Measurements from ENCODE around the gene ANOS1. TPM values are rescaled to one million over a fixed set of nuclear protein-coding genes. Genes with fewer than 3 reads are reported as not detected.
"Not testable (repeated sequence)": the region's sequence is repeated elsewhere in the genome, so short reads cannot be mapped to it uniquely, and the experiment has no call there.

Gene ANOS1
- total RNA-seq, 1 donor, result under 0.01 TPM

GRCh38 chrX:8604131-8604530, 127.8 kb downstream of the ANOS1 start:
- H3K4me1 ChIP-seq (ENCODE audit: insufficient read depth, low read length), result no peaks in the 10 kb centered on the region
- no peak overlapping the region for H3K4me3 ChIP-seq (ENCODE audit: low read length)
- H3K9me3 ChIP-seq (ENCODE audit: low read depth, low read length), result no peaks in the 10 kb centered on the region
- no peaks in the 10 kb centered on the region for H3K27me3 ChIP-seq (ENCODE audit: insufficient read depth, low read length)

GRCh38 chrX:8591501-8591900, 140.4 kb downstream of the ANOS1 start:
- Histone ChIP-seq H3K4me1 (ENCODE audit: insufficient read depth, low read length) (no peaks in the 10 kb centered on the region), H3K9me3 (ENCODE audit: low read depth, low read length) (no peaks in the 10 kb centered on the region), H3K27me3 (ENCODE audit: insufficient read depth, low read length) (no peaks in the 10 kb centered on the region), H3K4me3 (ENCODE audit: low read length) (no peak overlapping the region)

GRCh38 chrX:8586953-8587352, 145.0 kb downstream of the ANOS1 start:
- H3K9me3 ChIP-seq (ENCODE audit: low read depth, low read length), result no peaks in the 10 kb centered on the region
- no peak overlapping the region for H3K4me3 ChIP-seq (ENCODE audit: low read length)
- no peaks in the 10 kb centered on the region for H3K27me3 ChIP-seq (ENCODE audit: insufficient read depth, low read length)
- no peaks in the 10 kb centered on the region for H3K4me1 ChIP-seq (ENCODE audit: insufficient read depth, low read length)

GRCh38 chrX:8579602-8580001, 152.3 kb downstream of the ANOS1 start:
- Histone ChIP-seq H3K9me3 (ENCODE audit: low read depth, low read length) (no peaks in the 10 kb centered on the region), H3K27me3 (ENCODE audit: insufficient read depth, low read length) (no peaks in the 10 kb centered on the region), H3K4me1 (ENCODE audit: insufficient read depth, low read length) (no peaks in the 10 kb centered on the region), H3K4me3 (ENCODE audit: low read length) (no peak overlapping the region)

GRCh38 chrX:8576821-8577220, 155.1 kb downstream of the ANOS1 start:
- H3K9me3 ChIP-seq (ENCODE audit: low read depth, low read length), result no peaks in the 10 kb centered on the region
- H3K4me3 ChIP-seq (ENCODE audit: low read length), result no peak overlapping the region
- no peaks in the 10 kb centered on the region for H3K4me1 ChIP-seq (ENCODE audit: insufficient read depth, low read length)
- no peaks in the 10 kb centered on the region for H3K27me3 ChIP-seq (ENCODE audit: insufficient read depth, low read length)

- no peaks in the 10 kb centered on the region for H3K4me1 ChIP-seq (ENCODE audit: insufficient read depth, low read length)
- H3K27me3 ChIP-seq (ENCODE audit: insufficient read depth, low read length), result no peaks in the 10 kb centered on the region
- no peak overlapping the region for H3K4me3 ChIP-seq (ENCODE audit: low read length)
- no peaks in the 10 kb centered on the region for H3K9me3 ChIP-seq (ENCODE audit: low read depth, low read length)
These were observed 166.2 kb downstream of the ANOS1 start for GRCh38 chrX:8565729-8566128.

GRCh38 chrX:8548446-8548845, 183.5 kb downstream of the ANOS1 start:
- Histone ChIP-seq H3K9me3 (ENCODE audit: low read depth, low read length) (no peaks in the 10 kb centered on the region), H3K27me3 (ENCODE audit: insufficient read depth, low read length) (no peaks in the 10 kb centered on the region), H3K4me3 (ENCODE audit: low read length) (no peak overlapping the region), H3K4me1 (ENCODE audit: insufficient read depth, low read length) (no peaks in the 10 kb centered on the region)

- no peak overlapping the region for H3K4me3 ChIP-seq (ENCODE audit: low read length)
- no peaks in the 10 kb centered on the region for H3K9me3 ChIP-seq (ENCODE audit: low read depth, low read length)
- no peaks in the 10 kb centered on the region for H3K4me1 ChIP-seq (ENCODE audit: insufficient read depth, low read length)
- H3K27me3 ChIP-seq (ENCODE audit: insufficient read depth, low read length), result no peaks in the 10 kb centered on the region
These were observed 185.2 kb downstream of the ANOS1 start for GRCh38 chrX:8546715-8547114.

GRCh38 chrX:8520791-8521190, 211.1 kb downstream of the ANOS1 start:
- no peaks in the 10 kb centered on the region for H3K4me1 ChIP-seq (ENCODE audit: insufficient read depth, low read length)
- no peak overlapping the region for H3K4me3 ChIP-seq (ENCODE audit: low read length)
- no peaks in the 10 kb centered on the region for H3K9me3 ChIP-seq (ENCODE audit: low read depth, low read length)
- no peaks in the 10 kb centered on the region for H3K27me3 ChIP-seq (ENCODE audit: insufficient read depth, low read length)

GRCh38 chrX:8520178-8520577, 211.8 kb downstream of the ANOS1 start:
- Histone ChIP-seq H3K9me3 (ENCODE audit: low read depth, low read length) (no peaks in the 10 kb centered on the region), H3K27me3 (ENCODE audit: insufficient read depth, low read length) (no peaks in the 10 kb centered on the region), H3K4me3 (ENCODE audit: low read length) (no peak overlapping the region), H3K4me1 (ENCODE audit: insufficient read depth, low read length) (no peaks in the 10 kb centered on the region)

GRCh38 chrX:8504451-8504850, 227.5 kb downstream of the ANOS1 start:
- no peaks in the 10 kb centered on the region for H3K27me3 ChIP-seq (ENCODE audit: insufficient read depth, low read length)
- no peaks in the 10 kb centered on the region for H3K4me1 ChIP-seq (ENCODE audit: insufficient read depth, low read length)
- H3K4me3 ChIP-seq (ENCODE audit: low read length), result no peak overlapping the region
- H3K9me3 ChIP-seq (ENCODE audit: low read depth, low read length), result no peaks in the 10 kb centered on the region

GRCh38 chrX:8502101-8502500, 229.8 kb downstream of the ANOS1 start:
- H3K4me1 ChIP-seq (ENCODE audit: insufficient read depth, low read length); H3K4me3 ChIP-seq (ENCODE audit: low read length); H3K9me3 ChIP-seq (ENCODE audit: low read depth, low read length); H3K27me3 ChIP-seq (ENCODE audit: insufficient read depth, low read length): not testable (repeated sequence)

GRCh38 chrX:8500203-8500602, 231.7 kb downstream of the ANOS1 start:
- Histone ChIP-seq H3K4me3 (ENCODE audit: low read length) (no peak overlapping the region), H3K4me1 (ENCODE audit: insufficient read depth, low read length) (no peaks in the 10 kb centered on the region), H3K9me3 (ENCODE audit: low read depth, low read length) (no peaks in the 10 kb centered on the region), H3K27me3 (ENCODE audit: insufficient read depth, low read length) (no peaks in the 10 kb centered on the region)

- H3K4me1 ChIP-seq (ENCODE audit: insufficient read depth, low read length); H3K9me3 ChIP-seq (ENCODE audit: low read depth, low read length); H3K27me3 ChIP-seq (ENCODE audit: insufficient read depth, low read length); H3K4me3 ChIP-seq (ENCODE audit: low read length): not testable (repeated sequence)
These were observed 236.9 kb downstream of the ANOS1 start for GRCh38 chrX:8495036-8495435.

GRCh38 chrX:8484360-8484949, 247.5 kb downstream of the ANOS1 start:
- no peaks in the 10 kb centered on the region for H3K9me3 ChIP-seq (ENCODE audit: low read depth, low read length)
- no peak overlapping the region for H3K4me3 ChIP-seq (ENCODE audit: low read length)
- H3K4me1 ChIP-seq (ENCODE audit: insufficient read depth, low read length), result no peaks in the 10 kb centered on the region
- H3K27me3 ChIP-seq (ENCODE audit: insufficient read depth, low read length), result no peaks in the 10 kb centered on the region
